ENCODE results near the gene NFIB. TPM values are rescaled to one million over a fixed set of nuclear protein-coding genes. Genes with fewer than 3 reads are reported as not detected.

NFIB gene
- total RNA-seq, 1 donor from 2014 or later, result 1.5 TPM

- no peak overlapping the region for H3K27ac Mint-ChIP-seq (ENCODE audit: unreplicated experiment)
- H3K4me1 Mint-ChIP-seq (ENCODE audit: low read depth, unreplicated experiment), result peaks cover 10% of the 10 kb centered on the region
- no peaks in the 10 kb centered on the region for H3K36me3 Mint-ChIP-seq (ENCODE audit: unreplicated experiment)
- H3K4me3 Mint-ChIP-seq (ENCODE audit: unreplicated experiment), result no peak overlapping the region
- no peak for TF ChIP-seq CTCF (IDR thresholded peaks at IDR 0.05; ENCODE audit: partially characterized antibody, unreplicated experiment)
- no peaks in the 10 kb centered on the region for H3K9me3 Mint-ChIP-seq (ENCODE audit: unreplicated experiment)
- no peak for DNase-seq
- H3K27me3 Mint-ChIP-seq (ENCODE audit: unreplicated experiment), result no peaks in the 10 kb centered on the region
These were observed 77.3 kb downstream of the NFIB start for GRCh38 chr9:14236591-14236990.

- Mint-ChIP-seq H3K9me3 (ENCODE audit: unreplicated experiment) (no peaks in the 10 kb centered on the region), H3K36me3 (ENCODE audit: unreplicated experiment) (no peaks in the 10 kb centered on the region), H3K4me1 (ENCODE audit: low read depth, unreplicated experiment) (no peaks in the 10 kb centered on the region), H3K27me3 (ENCODE audit: unreplicated experiment) (no peaks in the 10 kb centered on the region), H3K27ac (ENCODE audit: unreplicated experiment) (no peak overlapping the region), H3K4me3 (ENCODE audit: unreplicated experiment) (no peak overlapping the region)
- no peak for DNase-seq
- no peak for TF ChIP-seq CTCF (IDR thresholded peaks at IDR 0.05; ENCODE audit: partially characterized antibody, unreplicated experiment)
These were observed 81.8 kb downstream of the NFIB start for GRCh38 chr9:14232111-14232510.

GRCh38 chr9:14231196-14231990 lies 82.5 kb downstream of the NFIB start:
- DNase-seq, result no peak
- no peaks in the 10 kb centered on the region for H3K27me3 Mint-ChIP-seq (ENCODE audit: unreplicated experiment)
- no peak for TF ChIP-seq CTCF (IDR thresholded peaks at IDR 0.05; ENCODE audit: partially characterized antibody, unreplicated experiment)
- H3K36me3 Mint-ChIP-seq (ENCODE audit: unreplicated experiment), result no peaks in the 10 kb centered on the region
- no peak overlapping the region for H3K4me3 Mint-ChIP-seq (ENCODE audit: unreplicated experiment)
- H3K4me1 Mint-ChIP-seq (ENCODE audit: low read depth, unreplicated experiment), result no peaks in the 10 kb centered on the region
- H3K9me3 Mint-ChIP-seq (ENCODE audit: unreplicated experiment), result no peaks in the 10 kb centered on the region
- no peak overlapping the region for H3K27ac Mint-ChIP-seq (ENCODE audit: unreplicated experiment)

GRCh38 chr9:14228602-14229001 lies 85.3 kb downstream of the NFIB start:
- no peak for DNase-seq
- Mint-ChIP-seq H3K4me3 (ENCODE audit: unreplicated experiment) (no peak overlapping the region), H3K36me3 (ENCODE audit: unreplicated experiment) (no peaks in the 10 kb centered on the region), H3K27me3 (ENCODE audit: unreplicated experiment) (no peaks in the 10 kb centered on the region), H3K4me1 (ENCODE audit: low read depth, unreplicated experiment) (no peaks in the 10 kb centered on the region), H3K27ac (ENCODE audit: unreplicated experiment) (no peak overlapping the region), H3K9me3 (ENCODE audit: unreplicated experiment) (no peaks in the 10 kb centered on the region)
- no peak for TF ChIP-seq CTCF (IDR thresholded peaks at IDR 0.05; ENCODE audit: partially characterized antibody, unreplicated experiment)

- no peak for TF ChIP-seq CTCF (IDR thresholded peaks at IDR 0.05; ENCODE audit: partially characterized antibody, unreplicated experiment)
- Mint-ChIP-seq H3K9me3 (ENCODE audit: unreplicated experiment) (no peaks in the 10 kb centered on the region), H3K36me3 (ENCODE audit: unreplicated experiment) (no peaks in the 10 kb centered on the region), H3K27ac (ENCODE audit: unreplicated experiment) (no peak overlapping the region), H3K4me3 (ENCODE audit: unreplicated experiment) (no peak overlapping the region), H3K4me1 (ENCODE audit: low read depth, unreplicated experiment) (no peaks in the 10 kb centered on the region), H3K27me3 (ENCODE audit: unreplicated experiment) (no peaks in the 10 kb centered on the region)
- no peak for DNase-seq
These were observed 86.9 kb downstream of the NFIB start for GRCh38 chr9:14226855-14227532.

Measured in glutamatergic neuron (in vitro differentiated cells).